ENCODE measurements around the gene RNF8.

- TF ChIP-seq POLR2AphosphoS5 (IDR thresholded peaks at IDR 0.05) (no peak), CTCF (IDR thresholded peaks at IDR 0.05) (no peak), EP300 (IDR thresholded peaks at IDR 0.05; ENCODE audit: low read depth) (no peak)
Measured at GRCh38 chr6:37334047-37334446, 19.7 kb upstream of the RNF8 start.

Measured in transverse colon (tissue), 4 donors.